Measurements from ENCODE around the gene MSMP. TPM values are rescaled to one million over a fixed set of nuclear protein-coding genes. Genes with fewer than 3 reads are reported as not detected.

Gene MSMP
- total and polyA plus RNA-seq, 12 donors, result 0.19 to 0.60 TPM; not detected in 10

GRCh38 chr9:35749515-35750255 is 4.4 kb downstream of the MSMP start:
- peak; percentile 12 to 65 (median 34) for ATAC-seq
- DNase-seq, result peak in 1 of 2 donors; percentile 34
- H3K36me3 ChIP-seq, result peaks cover 0 to 63% (median 42%) of the 10 kb centered on the region in 9 donors
- H3K4me1 ChIP-seq, result peaks cover 7 to 62% (median 47%) of the 10 kb centered on the region in 9 donors
- 4% methylated on average over 17 to 19 of the region's 19 CpGs for WGBS, 2 donors
- peak overlapping the region; percentile 88 to 99 (median 98) for H3K27ac ChIP-seq
- no peak for TF ChIP-seq CTCF (IDR thresholded peaks at IDR 0.05)
- H3K27me3 ChIP-seq, result no peaks in the 10 kb centered on the region
- H3K9me3 ChIP-seq, result no peaks in the 10 kb centered on the region
- H3K4me3 ChIP-seq, result peak overlapping the region; percentile 71 to 99 (median 92)
- intact Hi-C loops (cut with DNase I), result loop anchor here in 5 of 10 donors (1.0 to 10.0 kb wide), 4 partner anchors 17 to 105 kb away; partner anchors contain the start of genes CREB3 (in 4 of the 5), TLN1 (in 4 of the 5), CCDC107 (in 1 of the 5) and RMRP (in 1 of the 5)

DNA sequence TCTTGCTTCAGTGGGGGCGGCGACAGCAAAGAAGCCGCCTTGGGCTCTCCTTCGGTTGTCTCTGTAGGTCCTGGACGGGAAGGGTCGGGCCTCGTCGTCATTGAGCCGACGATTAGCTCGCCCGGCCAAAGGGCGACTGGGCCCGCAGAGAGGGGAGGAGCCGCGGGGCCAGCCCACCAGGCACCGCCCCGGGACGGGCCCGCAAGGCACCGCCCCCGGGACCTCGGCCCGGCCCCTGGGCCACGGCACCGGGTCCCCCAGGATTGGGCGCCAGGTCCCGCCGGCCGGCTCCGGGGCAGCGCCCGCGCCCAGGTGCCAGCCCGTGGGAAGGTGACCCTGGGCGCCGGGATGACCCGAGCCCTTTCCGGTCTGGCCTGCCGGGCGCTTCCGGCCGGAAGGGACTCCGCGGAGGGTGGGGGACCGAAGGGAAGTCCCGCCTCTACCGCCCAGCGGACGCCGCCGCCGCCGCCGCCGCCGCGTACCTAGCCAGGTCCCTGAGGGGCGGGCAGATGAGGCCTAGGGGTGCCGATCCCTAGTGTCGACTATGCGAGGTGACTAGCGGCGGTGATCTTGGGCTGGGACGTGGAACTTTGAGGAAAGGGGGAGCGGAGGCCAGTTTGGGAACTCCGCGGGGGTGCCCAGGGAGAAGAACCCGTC is 5.1 kb downstream of the MSMP start, which contains the start of the genes GBA2 and RGP1:
GBA2 (minus strand) TSS at position 371 of the 657 bp plus-strand sequence. CDS start 524 bp downstream, outside the sequence.
RGP1 (plus strand) TSS at position 430 of the 657 bp plus-strand sequence. CDS start 469 bp downstream, outside the sequence.
- Histone ChIP-seq H3K4me1 (peaks cover 7 to 64% (median 54%) of the 10 kb centered on the region in 9 donors), H3K4me3 (peak within 1 kb of the TSS; percentile 71 to 99 (median 92)), H3K36me3 (peaks cover 0 to 63% (median 42%) of the 10 kb centered on the region in 9 donors), H3K9me3 (no peaks in the 10 kb centered on the region), H3K27me3 (no peaks in the 10 kb centered on the region), H3K27ac (peak within 1 kb of the TSS; percentile 88 to 99 (median 98))
- peak; percentile 82 to 90 for DNase-seq
- intact Hi-C loops (cut with DNase I), result loop anchor here in 5 of 10 donors (1.0 to 5.0 kb wide), 3 partner anchors 16 to 92 kb away; partner anchors contain the start of genes CREB3 (in 4 of the 5), TLN1 (in 4 of the 5), CCDC107 (in 1 of the 5) and RMRP (in 1 of the 5)
- peak; percentile 90 to 95 (median 92) for ATAC-seq
- 0% methylated on average over 63 to 69 of the region's 69 CpGs for WGBS, 2 donors
- no peak for TF ChIP-seq CTCF (IDR thresholded peaks at IDR 0.05)

DNA sequence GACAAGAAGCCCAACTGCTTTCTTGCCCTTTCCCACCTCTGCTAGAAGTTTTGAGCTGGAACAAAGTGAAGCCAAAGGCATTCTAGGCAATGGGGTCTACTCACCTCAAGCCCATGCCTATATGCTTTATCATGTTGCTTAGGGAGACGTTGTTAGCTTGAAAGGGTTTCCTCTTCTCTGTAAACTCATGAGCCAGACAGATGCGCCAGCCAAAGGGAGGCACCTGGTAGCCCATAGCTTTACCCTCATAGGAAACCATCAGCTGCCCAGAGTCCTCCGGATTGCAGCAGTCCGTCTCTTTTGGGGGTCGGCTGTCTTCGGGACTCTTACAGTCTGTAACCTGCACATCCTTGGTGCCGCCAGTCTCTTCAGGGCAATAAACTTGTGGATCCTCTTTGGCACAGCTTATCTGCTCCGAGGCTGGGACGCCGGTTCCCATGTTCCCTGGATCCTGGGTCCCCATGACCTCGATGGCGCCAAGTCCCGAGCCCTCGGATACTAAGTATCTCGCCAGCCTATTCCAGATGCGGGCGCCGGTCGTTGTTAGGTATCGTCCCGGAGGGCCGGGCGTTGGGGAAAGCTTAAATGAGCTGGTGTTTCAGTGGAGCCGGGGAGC is 5.7 kb downstream of the MSMP start:
- ATAC-seq (peak in 6 of 8 donors; percentile 0 to 13 (median 2)), DNase-seq (no peak)
- 0 to 1% methylated on average over 24 of the region's 24 CpGs for WGBS, 2 donors
- intact Hi-C loops (cut with DNase I), result loop anchor here in 4 of 10 donors (2.0 to 5.0 kb wide), 2 partner anchors 16 to 91 kb away; partner anchors contain the start of genes CREB3 (in 3 of the 4), TLN1 (in 3 of the 4), CCDC107 (in 1 of the 4) and RMRP (in 1 of the 4)
- Histone ChIP-seq H3K9me3 (no peaks in the 10 kb centered on the region), H3K27me3 (no peaks in the 10 kb centered on the region), H3K27ac (peak overlapping the region; percentile 88 to 99 (median 98)), H3K36me3 (peaks cover 0 to 63% (median 42%) of the 10 kb centered on the region in 9 donors), H3K4me3 (peak overlapping the region; percentile 71 to 99 (median 92)), H3K4me1 (peaks cover 7 to 69% (median 58%) of the 10 kb centered on the region in 9 donors)
- TF ChIP-seq CTCF (IDR thresholded peaks at IDR 0.05), result no peak
